ENCODE measurements around the gene MTMR2.

Gene MTMR2

GRCh38 chr11:95799546-95799945 lies 124.4 kb downstream of the MTMR2 start:
- no peak for DNase-seq (ENCODE audit: low spot score)
- TF ChIP-seq CTCF (IDR thresholded peaks at IDR 0.05; ENCODE audit: extremely low read depth, insufficient read depth, missing control alignments): no peak

GRCh38 chr11:95796501-95796900 lies 127.4 kb downstream of the MTMR2 start:
- TF ChIP-seq CTCF (IDR thresholded peaks at IDR 0.05; ENCODE audit: extremely low read depth, insufficient read depth, missing control alignments): no peak
- in situ Hi-C loops (cut with MboI; ENCODE audit: low pct_unique_long_range_greater_than_20kb, low sequenced_read_pairs, unreplicated experiment): no loop called here

More at GRCh38 chr11:95799546-95799945, 124.4 kb downstream of the MTMR2 start:
- in situ Hi-C loops (cut with MboI; ENCODE audit: low pct_unique_long_range_greater_than_20kb, low sequenced_read_pairs, unreplicated experiment): no loop called here

GRCh38 chr11:95795627-95796295 lies 128.1 kb downstream of the MTMR2 start:
- in situ Hi-C loops (cut with MboI; ENCODE audit: low pct_unique_long_range_greater_than_20kb, low sequenced_read_pairs, unreplicated experiment): no loop called here
- DNase-seq (ENCODE audit: low spot score): no peak
- no peak for TF ChIP-seq CTCF (IDR thresholded peaks at IDR 0.05; ENCODE audit: extremely low read depth, insufficient read depth, missing control alignments)

More at GRCh38 chr11:95796501-95796900, 127.4 kb downstream of the MTMR2 start:
- DNase-seq (ENCODE audit: low spot score): no peak

GRCh38 chr11:95794086-95794485 lies 129.8 kb downstream of the MTMR2 start:
- DNase-seq (ENCODE audit: low spot score): no peak
- in situ Hi-C loops (cut with MboI; ENCODE audit: low pct_unique_long_range_greater_than_20kb, low sequenced_read_pairs, unreplicated experiment): no loop called here
- no peak for TF ChIP-seq CTCF (IDR thresholded peaks at IDR 0.05; ENCODE audit: extremely low read depth, insufficient read depth, missing control alignments)

GRCh38 chr11:95793116-95793515 lies 130.8 kb downstream of the MTMR2 start:
- in situ Hi-C loops (cut with MboI; ENCODE audit: low pct_unique_long_range_greater_than_20kb, low sequenced_read_pairs, unreplicated experiment): no loop called here
- no peak for TF ChIP-seq CTCF (IDR thresholded peaks at IDR 0.05; ENCODE audit: extremely low read depth, insufficient read depth, missing control alignments)

GRCh38 chr11:95792700-95793099 lies 131.2 kb downstream of the MTMR2 start:
- in situ Hi-C loops (cut with MboI; ENCODE audit: low pct_unique_long_range_greater_than_20kb, low sequenced_read_pairs, unreplicated experiment): no loop called here
- no peak for DNase-seq (ENCODE audit: low spot score)
- no peak for TF ChIP-seq CTCF (IDR thresholded peaks at IDR 0.05; ENCODE audit: extremely low read depth, insufficient read depth, missing control alignments)

More at GRCh38 chr11:95793116-95793515, 130.8 kb downstream of the MTMR2 start:
- no peak for DNase-seq (ENCODE audit: low spot score)

Measured in GM13977 (cell line).